Measurements from ENCODE around the gene HNRNPK.

Gene HNRNPK

DNA sequence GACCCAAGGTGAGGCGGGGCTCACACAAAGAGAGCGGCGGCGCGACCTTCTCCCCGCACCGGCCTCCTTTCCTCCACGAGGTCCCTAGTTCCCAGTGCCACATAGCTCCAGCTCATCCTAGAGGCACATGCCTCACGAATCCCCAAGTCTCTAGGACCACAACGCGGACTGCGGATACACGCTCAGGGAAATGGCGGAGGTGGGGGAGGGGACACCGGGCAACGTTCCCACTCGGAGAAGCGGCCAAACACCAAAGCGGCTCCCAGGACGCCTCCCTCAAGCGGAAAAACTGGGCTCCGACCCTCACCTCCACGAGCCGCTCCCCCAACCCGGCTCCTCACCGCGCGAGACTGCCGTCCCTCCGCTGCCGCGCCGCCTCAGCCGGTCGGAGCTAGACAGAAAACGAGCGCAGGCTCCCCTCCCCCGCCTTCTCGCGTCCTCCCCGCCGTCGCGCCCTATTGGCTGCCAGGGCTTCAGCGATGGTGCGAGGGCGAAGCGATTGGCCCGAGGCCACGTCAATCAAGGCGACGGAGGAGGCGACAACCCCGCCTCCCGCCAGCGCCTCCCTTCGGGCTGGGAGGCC lies at the start of gene HNRNPK:
Gene HNRNPK, minus strand, starts transcription at position 404 of the 583 bp plus-strand sequence. CDS start 1,963 bp downstream, outside the sequence.
- no peaks in the 10 kb centered on the region for H3K27me3 Mint-ChIP-seq
- H3K9me3 Mint-ChIP-seq, result no peaks in the 10 kb centered on the region
- H3K27ac Mint-ChIP-seq, result peak within 1 kb of the TSS; percentile 98
- H3K4me3 Mint-ChIP-seq, result peak within 1 kb of the TSS; percentile 92
- peaks cover 53% of the 10 kb centered on the region for H3K4me1 Mint-ChIP-seq
- DNase-seq (peak; percentile 100), ATAC-seq (peak; percentile 86)
- H3K36me3 Mint-ChIP-seq (ENCODE audit: low read depth), result peaks cover 60% of the 10 kb centered on the region

DNA sequence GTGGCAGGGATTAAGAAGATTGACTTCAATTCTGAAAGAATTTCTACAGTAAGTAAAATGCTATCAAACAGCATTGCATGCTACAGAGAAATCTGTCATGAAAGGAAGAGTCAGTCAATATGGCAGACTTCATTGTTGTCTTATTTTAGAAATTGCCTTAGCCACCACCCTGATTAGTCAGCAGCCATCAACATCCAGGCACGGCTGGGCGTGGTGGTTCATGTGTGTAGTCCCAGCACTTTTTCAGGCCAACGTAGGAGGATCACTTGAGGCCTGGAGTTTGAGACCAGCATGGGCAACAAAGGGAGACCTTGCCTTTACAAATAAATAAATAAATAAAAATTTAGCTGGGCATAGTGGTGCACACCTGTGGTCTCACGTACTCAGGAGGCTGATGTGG lies 47.2 kb upstream of the HNRNPK start:
- H3K36me3 Mint-ChIP-seq (ENCODE audit: low read depth), result no peaks in the 10 kb centered on the region
- H3K4me1 Mint-ChIP-seq, result no peaks in the 10 kb centered on the region
- ATAC-seq, result no peak
- no peaks in the 10 kb centered on the region for H3K9me3 Mint-ChIP-seq
- DNase-seq, result no peak
- no peak overlapping the region for H3K27ac Mint-ChIP-seq
- peaks cover 6% of the 10 kb centered on the region for H3K27me3 Mint-ChIP-seq
- H3K4me3 Mint-ChIP-seq, result no peak overlapping the region

DNA sequence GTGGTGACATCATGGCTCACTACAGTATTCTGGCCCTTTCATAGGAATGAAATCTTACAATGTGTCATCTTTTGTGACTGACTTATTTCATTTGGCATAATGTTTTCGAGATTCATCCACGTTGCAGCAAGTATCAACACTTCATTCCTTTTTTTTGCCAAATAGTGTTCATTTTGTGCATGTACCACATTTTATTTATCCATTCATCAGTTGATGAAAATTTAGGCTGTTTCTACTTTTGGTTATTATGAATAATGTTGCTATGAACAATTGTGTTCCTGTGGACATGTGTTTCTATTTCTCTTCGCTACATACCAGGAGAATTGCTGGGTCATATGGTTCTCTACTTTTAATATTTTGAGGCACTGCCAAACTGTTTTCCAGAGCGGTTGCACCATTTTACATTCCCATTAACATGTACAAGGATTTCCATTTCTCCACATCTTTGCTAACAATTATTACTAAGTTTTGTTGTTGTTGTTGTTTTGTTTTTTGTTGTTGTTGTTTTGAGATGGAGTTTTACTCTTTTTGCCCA lies 44.1 kb upstream of the HNRNPK start:
- no peak overlapping the region for H3K27ac Mint-ChIP-seq
- H3K9me3 Mint-ChIP-seq, result no peaks in the 10 kb centered on the region
- H3K4me3 Mint-ChIP-seq, result no peak overlapping the region
- no peaks in the 10 kb centered on the region for H3K36me3 Mint-ChIP-seq (ENCODE audit: low read depth)
- ATAC-seq, result no peak
- no peaks in the 10 kb centered on the region for H3K4me1 Mint-ChIP-seq
- peaks cover 6% of the 10 kb centered on the region for H3K27me3 Mint-ChIP-seq
- DNase-seq, result no peak

DNA sequence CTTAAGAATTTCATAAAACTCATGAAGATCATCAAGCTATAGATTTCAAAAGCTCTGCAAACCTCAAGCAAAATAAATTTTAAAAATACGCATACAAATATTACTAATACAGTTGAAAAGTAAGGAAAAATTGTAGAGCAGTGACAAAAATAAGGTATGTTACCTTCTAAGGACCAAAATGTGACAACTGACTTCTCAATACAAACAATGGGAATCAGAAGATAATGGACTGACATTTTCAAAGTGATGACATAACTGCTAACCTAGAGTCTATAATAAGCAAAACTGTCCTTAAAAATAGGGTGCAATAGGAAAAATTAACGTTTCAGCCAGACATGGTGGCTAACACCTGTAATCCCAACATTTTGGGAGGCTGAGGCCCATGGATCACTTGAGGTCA lies 27.6 kb upstream of the HNRNPK start:
- Mint-ChIP-seq H3K27me3 (no peaks in the 10 kb centered on the region), H3K36me3 (ENCODE audit: low read depth) (peaks cover 12% of the 10 kb centered on the region), H3K4me3 (no peak overlapping the region), H3K27ac (no peak overlapping the region), H3K4me1 (no peaks in the 10 kb centered on the region), H3K9me3 (no peaks in the 10 kb centered on the region)
- DNase-seq (no peak), ATAC-seq (no peak)

DNA sequence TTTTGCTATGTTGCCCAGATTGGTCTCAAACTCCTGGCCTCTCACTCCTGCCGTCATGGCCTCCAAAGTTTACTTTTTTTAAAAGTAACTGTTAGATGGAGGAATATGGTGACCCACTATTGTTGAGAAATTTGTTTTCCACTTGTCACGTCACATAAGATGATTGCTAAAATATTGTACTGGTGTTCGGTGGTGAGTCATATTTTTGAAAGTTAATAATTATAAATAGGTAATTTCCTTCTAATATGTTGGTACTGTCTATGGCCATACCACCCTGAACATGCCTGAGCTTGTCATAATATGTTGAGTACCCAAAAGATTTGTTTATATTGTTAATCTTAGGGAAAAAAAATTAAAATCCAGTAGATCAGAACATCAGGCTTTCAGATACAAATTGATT lies 23.2 kb upstream of the HNRNPK start:
- Mint-ChIP-seq H3K4me3 (no peak overlapping the region), H3K36me3 (ENCODE audit: low read depth) (peaks cover 28% of the 10 kb centered on the region), H3K4me1 (peaks cover 13% of the 10 kb centered on the region), H3K27me3 (no peaks in the 10 kb centered on the region), H3K27ac (no peak overlapping the region), H3K9me3 (no peaks in the 10 kb centered on the region)
- ATAC-seq (no peak), DNase-seq (no peak)

DNA sequence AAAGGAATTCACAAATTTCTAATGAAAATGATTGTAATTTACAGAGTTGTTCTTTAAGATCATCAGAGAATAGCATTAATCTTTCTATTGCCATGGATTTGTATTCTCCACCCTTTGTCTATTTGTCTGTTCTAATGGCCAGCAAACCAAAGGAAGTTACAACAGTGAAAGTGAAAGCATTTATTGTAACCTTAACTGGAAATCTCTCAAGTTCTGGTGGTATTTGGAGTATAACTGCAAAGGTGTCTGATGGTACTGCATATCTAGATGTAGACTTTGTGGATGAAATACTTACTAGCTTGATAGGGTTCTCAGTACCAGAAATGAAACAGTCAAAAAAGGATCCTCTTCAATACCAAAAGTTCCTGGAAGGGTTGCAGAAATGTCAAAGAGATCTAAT lies 22.3 kb upstream of the HNRNPK start:
- Mint-ChIP-seq H3K4me3 (no peak overlapping the region), H3K27ac (no peak overlapping the region), H3K9me3 (no peaks in the 10 kb centered on the region), H3K36me3 (ENCODE audit: low read depth) (peaks cover 28% of the 10 kb centered on the region), H3K27me3 (no peaks in the 10 kb centered on the region), H3K4me1 (peaks cover 13% of the 10 kb centered on the region)
- no peak for ATAC-seq
- DNase-seq, result no peak

DNA sequence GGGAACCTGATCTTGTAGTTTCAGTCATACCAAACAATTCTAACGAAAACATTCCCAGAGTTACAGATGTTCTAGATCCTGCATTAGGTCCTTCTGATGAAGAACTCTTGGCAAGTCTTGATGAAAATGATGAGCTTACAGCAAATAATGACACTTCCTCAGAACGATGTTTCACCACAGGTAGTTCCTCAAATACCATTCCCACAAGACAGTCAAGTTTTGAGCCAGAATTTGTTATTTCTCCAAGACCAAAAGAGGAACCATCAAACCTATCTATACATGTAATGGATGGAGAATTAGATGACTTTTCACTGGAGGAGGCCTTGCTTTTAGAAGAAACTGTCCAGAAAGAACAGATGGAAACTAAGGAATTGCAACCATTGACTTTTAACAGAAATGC lies 21.6 kb upstream of the HNRNPK start:
- DNase-seq (no peak), ATAC-seq (no peak)
- Mint-ChIP-seq H3K4me1 (peaks cover 13% of the 10 kb centered on the region), H3K27me3 (no peaks in the 10 kb centered on the region), H3K9me3 (no peaks in the 10 kb centered on the region), H3K27ac (no peak overlapping the region), H3K4me3 (no peak overlapping the region), H3K36me3 (ENCODE audit: low read depth) (peaks cover 27% of the 10 kb centered on the region)

DNA sequence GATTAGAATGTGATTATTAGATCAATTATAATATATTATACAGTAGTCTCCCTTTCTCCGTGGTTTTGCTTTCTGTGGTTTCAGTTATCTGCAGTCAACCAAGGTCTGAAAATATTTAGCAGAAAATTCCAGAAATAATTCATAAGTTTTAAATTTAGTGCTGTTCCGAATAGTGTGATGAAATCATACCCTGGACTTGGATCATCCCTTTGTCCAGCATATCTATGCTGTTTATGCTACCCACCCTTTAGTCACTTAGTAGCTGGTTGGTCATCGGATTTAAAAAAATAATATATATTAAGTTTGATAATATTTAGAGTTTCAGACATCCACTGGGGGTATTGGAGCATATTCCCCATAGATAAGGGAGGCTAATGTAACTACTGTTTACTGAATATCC lies 20.2 kb upstream of the HNRNPK start:
- Mint-ChIP-seq H3K4me1 (peaks cover 13% of the 10 kb centered on the region), H3K9me3 (no peaks in the 10 kb centered on the region), H3K36me3 (ENCODE audit: low read depth) (peaks cover 28% of the 10 kb centered on the region), H3K4me3 (no peak overlapping the region), H3K27me3 (no peaks in the 10 kb centered on the region), H3K27ac (no peak overlapping the region)
- ATAC-seq (no peak), DNase-seq (no peak)

DNA sequence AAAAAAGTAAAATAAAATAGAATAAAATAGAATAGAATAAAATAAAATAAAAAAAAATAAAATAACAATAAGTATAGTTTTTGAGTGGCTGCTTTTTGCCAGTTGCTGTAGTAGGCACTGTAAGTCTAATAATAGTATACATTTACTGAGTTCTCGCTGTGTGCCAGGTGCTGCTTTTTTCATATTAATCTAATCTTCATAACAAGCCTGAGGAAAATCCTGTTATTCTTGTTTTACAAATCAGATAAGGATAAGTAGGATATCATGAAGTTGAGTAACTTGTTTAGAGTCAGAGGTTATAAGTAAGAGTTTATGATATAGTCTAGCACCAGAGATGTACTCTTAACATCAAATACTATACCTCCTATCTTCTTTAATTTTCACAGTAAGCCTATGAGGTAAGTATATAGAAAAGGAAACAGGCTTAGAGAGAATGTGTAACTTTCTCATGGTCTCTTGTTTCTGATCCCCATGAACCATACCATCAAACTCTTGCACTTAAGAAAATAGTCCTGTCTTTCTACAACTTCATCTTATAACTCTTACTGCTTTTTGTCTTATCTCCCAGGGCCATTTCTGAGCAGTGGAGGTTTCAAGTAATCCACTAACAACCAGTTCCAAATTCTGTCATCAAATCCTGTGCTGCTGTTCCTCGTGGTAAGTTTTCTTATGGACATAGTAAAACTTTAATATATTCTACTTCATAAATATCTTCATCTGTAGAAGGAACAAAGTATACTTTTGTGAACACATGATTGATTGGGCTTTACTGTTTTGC lies 19.3 kb upstream of the HNRNPK start:
- no peak for ATAC-seq
- Mint-ChIP-seq H3K4me1 (peaks cover 13% of the 10 kb centered on the region), H3K27me3 (no peaks in the 10 kb centered on the region), H3K27ac (no peak overlapping the region), H3K4me3 (no peak overlapping the region), H3K9me3 (no peaks in the 10 kb centered on the region), H3K36me3 (ENCODE audit: low read depth) (peaks cover 22% of the 10 kb centered on the region)
- DNase-seq, result no peak

DNA sequence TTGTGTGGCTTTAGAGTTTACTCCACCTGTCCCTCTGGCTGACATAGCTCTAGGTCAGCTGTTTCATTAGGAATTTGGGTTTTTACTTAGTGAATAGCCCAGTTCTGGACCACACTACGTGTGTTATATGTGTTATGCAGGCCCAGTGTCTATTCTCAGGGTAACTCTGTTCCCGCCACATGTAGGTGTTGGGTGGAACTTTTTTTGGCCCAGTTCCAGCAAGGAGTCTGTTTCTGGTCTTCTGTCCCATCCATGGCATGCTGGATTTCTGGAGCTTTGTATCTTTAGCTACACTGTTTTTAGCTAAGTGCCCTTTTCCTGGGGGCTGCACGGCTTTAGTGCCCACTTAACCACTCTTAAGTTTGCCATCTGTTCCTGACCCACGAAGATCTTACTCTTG lies 16.1 kb upstream of the HNRNPK start:
- Mint-ChIP-seq H3K36me3 (ENCODE audit: low read depth) (peaks cover 16% of the 10 kb centered on the region), H3K4me3 (no peak overlapping the region), H3K4me1 (no peaks in the 10 kb centered on the region), H3K27me3 (no peaks in the 10 kb centered on the region), H3K27ac (no peak overlapping the region), H3K9me3 (no peaks in the 10 kb centered on the region)
- DNase-seq (no peak), ATAC-seq (no peak)

DNA sequence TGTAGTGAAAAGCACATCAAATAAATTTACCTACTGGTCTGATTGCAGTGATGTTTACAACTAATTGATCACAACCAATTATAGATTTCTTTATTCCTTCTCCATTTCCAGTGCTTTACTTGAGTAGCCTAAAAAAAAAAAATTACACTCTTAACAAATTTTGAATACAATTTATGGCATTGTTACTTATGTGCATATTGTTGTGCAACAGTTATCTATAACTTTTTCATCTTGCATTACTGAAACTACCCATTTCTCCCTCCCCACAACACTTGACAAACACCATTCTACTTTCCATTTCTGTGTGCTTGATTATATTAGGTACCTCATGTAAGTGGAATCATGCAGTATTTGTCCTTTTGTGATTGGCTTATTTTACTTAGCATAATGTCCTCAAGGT lies 12.9 kb upstream of the HNRNPK start:
- H3K4me3 Mint-ChIP-seq, result no peak overlapping the region
- H3K36me3 Mint-ChIP-seq (ENCODE audit: low read depth), result peaks cover 25% of the 10 kb centered on the region
- H3K4me1 Mint-ChIP-seq, result peaks cover 3% of the 10 kb centered on the region
- ATAC-seq, result no peak
- no peak overlapping the region for H3K27ac Mint-ChIP-seq
- DNase-seq, result no peak
- no peaks in the 10 kb centered on the region for H3K27me3 Mint-ChIP-seq
- no peaks in the 10 kb centered on the region for H3K9me3 Mint-ChIP-seq

DNA sequence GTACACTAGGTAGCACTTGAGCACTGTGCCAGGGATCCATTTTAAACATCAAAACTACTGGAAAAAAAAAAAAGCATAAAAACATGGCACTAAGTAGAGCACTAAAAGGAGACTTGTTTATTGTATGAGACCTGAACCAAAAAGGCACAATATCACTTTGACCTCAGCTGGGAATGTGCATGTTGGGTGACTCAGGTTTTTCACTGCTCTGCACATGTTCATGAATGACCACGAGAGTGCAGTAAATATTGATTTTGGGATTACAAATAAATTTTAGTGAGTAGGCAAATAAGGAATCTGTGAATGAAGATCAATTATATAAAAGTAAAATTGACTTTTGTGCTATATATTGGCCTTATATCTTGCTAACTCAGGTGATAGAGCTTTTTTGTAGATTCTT lies 12.4 kb upstream of the HNRNPK start:
- H3K9me3 Mint-ChIP-seq, result no peaks in the 10 kb centered on the region
- peaks cover 27% of the 10 kb centered on the region for H3K36me3 Mint-ChIP-seq (ENCODE audit: low read depth)
- H3K4me1 Mint-ChIP-seq, result peaks cover 7% of the 10 kb centered on the region
- H3K27me3 Mint-ChIP-seq, result no peaks in the 10 kb centered on the region
- H3K27ac Mint-ChIP-seq, result no peak overlapping the region
- no peak for ATAC-seq
- H3K4me3 Mint-ChIP-seq, result no peak overlapping the region
- no peak for DNase-seq

DNA sequence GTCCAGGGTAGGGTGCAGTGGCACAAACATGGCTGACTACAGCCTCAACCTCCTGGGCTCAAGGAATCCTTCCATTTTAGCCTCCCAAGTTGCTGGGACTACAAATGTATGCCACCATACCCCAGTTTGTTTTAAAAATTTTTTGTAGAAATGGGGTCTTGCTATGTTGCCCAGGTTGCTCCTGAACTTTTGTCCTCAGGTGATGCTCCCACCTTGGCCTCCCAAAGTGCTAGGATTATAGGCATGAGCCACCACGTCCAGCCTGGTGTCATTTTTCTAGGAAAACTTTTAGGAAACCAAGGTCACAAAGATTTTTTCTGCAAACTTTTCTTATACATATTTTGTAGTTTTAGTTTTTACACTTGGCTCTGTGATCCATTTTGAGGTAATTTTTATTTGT lies 11.3 kb upstream of the HNRNPK start:
- ATAC-seq (no peak), DNase-seq (no peak)
- peaks cover 31% of the 10 kb centered on the region for H3K36me3 Mint-ChIP-seq (ENCODE audit: low read depth)
- H3K27me3 Mint-ChIP-seq, result no peaks in the 10 kb centered on the region
- no peak overlapping the region for H3K4me3 Mint-ChIP-seq
- no peak overlapping the region for H3K27ac Mint-ChIP-seq
- H3K4me1 Mint-ChIP-seq, result peaks cover 17% of the 10 kb centered on the region
- H3K9me3 Mint-ChIP-seq, result no peaks in the 10 kb centered on the region

DNA sequence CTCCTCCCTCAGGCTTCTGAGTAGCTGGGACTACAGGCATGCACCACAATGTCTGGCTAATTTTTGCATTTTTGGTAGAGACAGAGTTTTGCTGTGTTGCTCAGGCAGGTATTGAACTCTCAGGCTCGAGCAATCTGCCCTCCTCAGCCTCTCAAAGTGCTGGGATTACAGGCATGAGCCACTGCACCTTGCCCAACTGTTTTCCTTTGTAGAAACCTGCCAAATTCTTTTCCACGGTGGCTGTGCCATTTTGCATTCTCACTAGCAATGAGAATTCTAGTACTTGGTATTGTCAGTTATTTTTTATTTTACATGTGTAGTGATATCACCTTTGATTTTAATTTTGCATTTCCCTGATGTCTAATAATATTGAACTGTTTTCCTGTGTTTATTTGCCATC lies 8.4 kb upstream of the HNRNPK start:
- ATAC-seq (no peak), DNase-seq (no peak)
- no peaks in the 10 kb centered on the region for H3K27me3 Mint-ChIP-seq
- no peaks in the 10 kb centered on the region for H3K9me3 Mint-ChIP-seq
- H3K4me3 Mint-ChIP-seq, result no peak overlapping the region
- peaks cover 27% of the 10 kb centered on the region for H3K4me1 Mint-ChIP-seq
- H3K36me3 Mint-ChIP-seq (ENCODE audit: low read depth), result peaks cover 27% of the 10 kb centered on the region
- H3K27ac Mint-ChIP-seq, result no peak overlapping the region

DNA sequence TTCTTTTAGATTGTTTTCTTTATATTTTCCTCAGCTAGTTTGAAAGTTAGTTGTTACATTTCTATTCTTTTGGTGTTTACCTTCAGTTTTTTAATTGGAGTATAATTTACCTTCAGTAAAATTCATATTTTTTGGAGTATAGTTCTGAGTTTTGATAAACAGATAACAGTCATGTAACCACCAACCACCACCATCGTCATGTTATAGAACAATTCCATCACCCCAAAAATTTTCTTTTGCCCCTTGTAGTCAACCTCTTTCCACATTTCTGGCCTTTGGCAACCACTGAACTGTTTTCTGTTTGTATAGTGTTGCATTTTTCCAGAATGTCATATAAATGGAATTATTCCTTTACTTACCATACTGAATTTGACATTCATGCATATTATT lies 7.4 kb upstream of the HNRNPK start:
- Mint-ChIP-seq H3K27me3 (no peaks in the 10 kb centered on the region), H3K27ac (no peak overlapping the region), H3K9me3 (no peaks in the 10 kb centered on the region), H3K4me1 (peaks cover 37% of the 10 kb centered on the region), H3K36me3 (ENCODE audit: low read depth) (peaks cover 33% of the 10 kb centered on the region), H3K4me3 (no peak overlapping the region)
- DNase-seq (no peak), ATAC-seq (no peak)

All from activated naive CD8-positive, alpha-beta T cell treated with anti-CD3 and anti-CD28 coated beads, Interleukin-2, amount 50 U/mL, for 24 hours (primary cell).